ENCODE data around the gene MOSMO. TPM values are rescaled to one million over a fixed set of nuclear protein-coding genes. Genes with fewer than 3 reads are reported as not detected.

MOSMO gene
- total RNA-seq, 1 experiment from 2014 or later, result 10.9 TPM

DNA sequence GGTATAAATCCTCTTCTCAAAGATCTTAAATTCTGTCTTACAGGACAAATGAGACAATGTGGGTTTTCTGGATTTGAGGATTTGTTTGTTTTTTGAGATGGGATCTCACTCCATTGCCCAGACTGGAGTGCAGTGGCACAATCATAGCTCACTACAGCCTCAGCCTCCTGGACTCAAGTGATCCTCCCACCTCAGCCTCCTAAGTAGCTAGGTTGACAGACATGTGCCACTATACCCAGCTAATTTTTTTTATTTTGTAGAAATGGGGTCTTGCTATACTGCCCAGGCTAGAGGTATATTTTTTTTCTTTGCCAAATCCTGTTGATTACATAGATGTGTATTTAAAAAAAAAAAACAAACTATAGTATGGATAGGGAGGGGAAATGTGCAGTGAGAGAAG, 122.6 kb downstream of the MOSMO start:
- no peaks in the 10 kb centered on the region for H3K36me3 Mint-ChIP-seq (ENCODE audit: insufficient read depth, unreplicated experiment)
- H3K9me3 Mint-ChIP-seq (ENCODE audit: unreplicated experiment), result no peaks in the 10 kb centered on the region
- ChIA-PET POLR2A (no interaction called here), CTCF (no interaction called here)
- no peak for DNase-seq
- no peaks in the 10 kb centered on the region for H3K9me3 ChIP-seq
- no TSS peak for BruUV-seq (replicated peaks)
- no peaks in the 10 kb centered on the region for H3K36me3 ChIP-seq (ENCODE audit: control insufficient read depth, insufficient read depth, low read length)
- TF ChIP-seq, protein P1, sequence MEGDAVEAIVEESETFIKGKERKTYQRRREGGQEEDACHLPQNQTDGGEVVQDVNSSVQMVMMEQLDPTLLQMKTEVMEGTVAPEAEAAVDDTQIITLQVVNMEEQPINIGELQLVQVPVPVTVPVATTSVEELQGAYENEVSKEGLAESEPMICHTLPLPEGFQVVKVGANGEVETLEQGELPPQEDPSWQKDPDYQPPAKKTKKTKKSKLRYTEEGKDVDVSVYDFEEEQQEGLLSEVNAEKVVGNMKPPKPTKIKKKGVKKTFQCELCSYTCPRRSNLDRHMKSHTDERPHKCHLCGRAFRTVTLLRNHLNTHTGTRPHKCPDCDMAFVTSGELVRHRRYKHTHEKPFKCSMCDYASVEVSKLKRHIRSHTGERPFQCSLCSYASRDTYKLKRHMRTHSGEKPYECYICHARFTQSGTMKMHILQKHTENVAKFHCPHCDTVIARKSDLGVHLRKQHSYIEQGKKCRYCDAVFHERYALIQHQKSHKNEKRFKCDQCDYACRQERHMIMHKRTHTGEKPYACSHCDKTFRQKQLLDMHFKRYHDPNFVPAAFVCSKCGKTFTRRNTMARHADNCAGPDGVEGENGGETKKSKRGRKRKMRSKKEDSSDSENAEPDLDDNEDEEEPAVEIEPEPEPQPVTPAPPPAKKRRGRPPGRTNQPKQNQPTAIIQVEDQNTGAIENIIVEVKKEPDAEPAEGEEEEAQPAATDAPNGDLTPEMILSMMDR (IDR thresholded peaks at IDR 0.05; ENCODE audit: insufficient read depth in 1 of 2, low read depth in 1 of 2, low read length in 1 of 2, severe bottlenecking in 1 of 2, unreplicated experiment in 1 of 2), result no peak
- peaks cover 4% of the 10 kb centered on the region for H3K27me3 Mint-ChIP-seq (ENCODE audit: insufficient read depth, unreplicated experiment)
- H3K4me3 ChIP-seq (ENCODE audit: low read depth, low read length), result no peak overlapping the region
- no peaks in the 10 kb centered on the region for H3K4me1 Mint-ChIP-seq (ENCODE audit: low read depth, unreplicated experiment)
- intact Hi-C loops (cut with micrococcal nuclease; ENCODE audit: unreplicated experiment), result no loop called here
- no peaks in the 10 kb centered on the region for H3K4me1 ChIP-seq
- no peak overlapping the region for H3K4me3 Mint-ChIP-seq (ENCODE audit: unreplicated experiment)
- H3K27me3 ChIP-seq (replicated peaks; ENCODE audit: control insufficient read depth, insufficient read depth, low read length), result no peaks in the 10 kb centered on the region
- H3K27ac Mint-ChIP-seq (ENCODE audit: unreplicated experiment), result no peak overlapping the region

DNA sequence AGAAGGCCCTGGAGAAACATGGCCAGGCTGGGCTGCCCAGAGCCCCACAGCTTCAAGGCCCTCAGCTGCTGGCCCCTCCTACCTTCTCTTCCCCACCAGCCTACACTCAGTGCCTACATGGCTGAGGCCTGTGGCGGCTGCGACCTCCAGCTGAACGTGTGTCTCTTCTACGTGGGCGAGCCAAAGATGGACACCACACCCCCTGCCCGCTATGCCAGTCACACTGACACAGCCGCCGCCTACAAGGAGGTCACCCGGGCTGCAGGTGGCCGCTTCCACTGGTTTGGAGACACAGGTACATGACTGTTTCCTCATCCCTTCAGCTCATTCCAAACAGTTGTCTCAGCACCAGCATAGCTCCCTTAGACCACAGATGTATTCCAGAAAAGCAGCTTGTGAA, 124.9 kb downstream of the MOSMO start:
- H3K27ac Mint-ChIP-seq (ENCODE audit: unreplicated experiment), result no peak overlapping the region
- H3K4me3 Mint-ChIP-seq (ENCODE audit: unreplicated experiment), result no peak overlapping the region
- H3K9me3 ChIP-seq, result no peaks in the 10 kb centered on the region
- BruUV-seq (replicated peaks), result no TSS peak
- no peaks in the 10 kb centered on the region for H3K4me1 ChIP-seq
- peaks cover 8% of the 10 kb centered on the region for H3K27me3 Mint-ChIP-seq (ENCODE audit: insufficient read depth, unreplicated experiment)
- no peaks in the 10 kb centered on the region for H3K36me3 Mint-ChIP-seq (ENCODE audit: insufficient read depth, unreplicated experiment)
- intact Hi-C loops (cut with micrococcal nuclease; ENCODE audit: unreplicated experiment), result no loop called here
- no peak overlapping the region for H3K4me3 ChIP-seq (ENCODE audit: low read depth, low read length)
- no peaks in the 10 kb centered on the region for H3K9me3 Mint-ChIP-seq (ENCODE audit: unreplicated experiment)
- H3K4me1 Mint-ChIP-seq (ENCODE audit: low read depth, unreplicated experiment), result no peaks in the 10 kb centered on the region
- ChIA-PET POLR2A (interaction anchor here (0.7 kb wide), 1 partner anchor 57 kb away, joined by 3 read pairs; no protein-coding TSS in a partner anchor), CTCF (interaction anchor here (0.5 to 0.7 kb wide), 2 partner anchors 51 to 331 kb away, joined by 4 to 5 read pairs; no protein-coding TSS in a partner anchor)
- no peaks in the 10 kb centered on the region; the same call in 1 of the 2 replicates for H3K27me3 ChIP-seq (replicated peaks; ENCODE audit: control insufficient read depth, insufficient read depth, low read length)
- TF ChIP-seq, protein P1 (IDR thresholded peaks at IDR 0.05; ENCODE audit: insufficient read depth in 1 of 2, low read depth in 1 of 2, low read length in 1 of 2, severe bottlenecking in 1 of 2, unreplicated experiment in 1 of 2), result no peak
- DNase-seq, result no peak
- H3K36me3 ChIP-seq (ENCODE audit: control insufficient read depth, insufficient read depth, low read length), result no peaks in the 10 kb centered on the region

Other genes starting within 250 kb of the MOSMO start
- gene NPIPB4, start 150.4 kb upstream of the MOSMO start, total RNA-seq (2022), result 136 and 150 TPM in 2 replicates
- gene UQCRC2, start 54.8 kb upstream of the MOSMO start, total RNA-seq (2022), result 225 and 260 TPM in 2 replicates
- gene PDZD9, start 7.0 kb upstream of the MOSMO start, total RNA-seq (2022), result not detected in 2 replicates
- not detected in 2 replicates for gene VWA3A, start 84.4 kb downstream of the MOSMO start, total RNA-seq (2022)
- not detected in 2 replicates for gene SDR42E2, start 154.4 kb downstream of the MOSMO start, total RNA-seq (2022)
- 17.5 and 20.1 TPM in 2 replicates for gene EEF2K, start 198.2 kb downstream of the MOSMO start, total RNA-seq (2022)

Data from Caco-2 (cell line).